GF-D8 (cell line): ENCODE measurements around the gene METRNL.
"Not testable (repeated sequence)": the region's sequence is repeated elsewhere in the genome, so short reads cannot be mapped to it uniquely, and the experiment has no call there.

Experiments used
- DNase-seq: peaks from one replicate; lab custom pipeline; 2025; lab: John Stamatoyannopoulos, UW

The METRNL gene

GRCh38 chr17:83140249-83140566, 60.8 kb downstream of the METRNL start:
- not testable (repeated sequence) for DNase-seq

- DNase-seq: no peak
These were observed 63.2 kb downstream of the METRNL start for GRCh38 chr17:83142619-83143018.

- DNase-seq: no peak
These were observed 64.4 kb downstream of the METRNL start for GRCh38 chr17:83143817-83144231.
